HG03196 (cell line): ENCODE results near the gene EFCC1.
"Not testable (repeated sequence)": the region's sequence is repeated elsewhere in the genome, so short reads cannot be mapped to it uniquely, and the experiment has no call there.

Experiments
- ATAC-seq: cut with Tn5 transposase; IDR thresholded peaks from one replicate; pipeline ENCODE4 v1.9.1; 2021; ENCODE audit not compliant: unreplicated experiment

Gene EFCC1

GRCh38 chr3:129069313-129070085 lies 68.4 kb downstream of the EFCC1 start:
- ATAC-seq, result not testable (repeated sequence)

GRCh38 chr3:129070086-129070885 lies 69.2 kb downstream of the EFCC1 start:
- no peak for ATAC-seq

GRCh38 chr3:129077222-129077621 lies 76.1 kb downstream of the EFCC1 start:
- no peak for ATAC-seq

- no peak for ATAC-seq
Observed at GRCh38 chr3:129078510-129078909, 77.4 kb downstream of the EFCC1 start.

GRCh38 chr3:129081503-129081902 lies 80.4 kb downstream of the EFCC1 start:
- no peak for ATAC-seq

- ATAC-seq, result no peak
Observed at GRCh38 chr3:129082026-129082425, 80.9 kb downstream of the EFCC1 start.

GRCh38 chr3:129084501-129084900 lies 83.4 kb downstream of the EFCC1 start:
- no peak for ATAC-seq

GRCh38 chr3:129085165-129085715 lies 84.1 kb downstream of the EFCC1 start:
- ATAC-seq, result no peak

- ATAC-seq, result no peak
Observed at GRCh38 chr3:129085818-129086217, 84.7 kb downstream of the EFCC1 start.

GRCh38 chr3:129087138-129087702 lies 86.1 kb downstream of the EFCC1 start:
- no peak for ATAC-seq

- ATAC-seq, result not testable (repeated sequence)
Observed at GRCh38 chr3:129087904-129088303, 86.8 kb downstream of the EFCC1 start.

GRCh38 chr3:129088312-129088711 lies 87.2 kb downstream of the EFCC1 start:
- not testable (repeated sequence) for ATAC-seq
